Mononuclear cell (primary cell): ENCODE measurements around the gene NPEPL1. TPM values are rescaled to one million over a fixed set of nuclear protein-coding genes. Genes with fewer than 3 reads are reported as not detected.
"Not testable (repeated sequence)": the region's sequence is repeated elsewhere in the genome, so short reads cannot be mapped to it uniquely, and the experiment has no call there.

ENCODE experiments used
- H3K27me3 ChIP-seq: 2 replicates; pipeline ENCODE4 v1.6.0; 2011; ENCODE audit warnings: low read length, control low read depth; ENCODE audit not compliant: insufficient read depth
- H3K4me1 ChIP-seq: 2 replicates; pipeline ENCODE4 v1.5.1; 2011; ENCODE audit warnings: mild to moderate bottlenecking, low read length, control low read depth; ENCODE audit not compliant: insufficient read depth
- H3K4me3 ChIP-seq: 2 replicates; pipeline ENCODE4 v1.5.1; 2011; ENCODE audit warnings: mild to moderate bottlenecking, low read length, moderate library complexity
- H3K9me3 ChIP-seq: 2 replicates; pipeline ENCODE4 v1.5.1; 2011; ENCODE audit warnings: low read depth, mild to moderate bottlenecking, control low read depth, low read length
- total RNA-seq: library from RNA; depleted of rRNA; stranded (reverse); fragments of >200 nt; gene quantifications from one replicate; pipeline ENCODE4 v1.2.3, GENCODE V29; 2012

Gene NPEPL1
- 25.5 TPM for total RNA-seq

- Histone ChIP-seq H3K4me3 (peak within 1 kb of the TSS; percentile 37), H3K27me3 (no peaks in the 10 kb centered on the region), H3K4me1 (peaks cover 48% of the 10 kb centered on the region), H3K9me3 (no peaks in the 10 kb centered on the region)
Measured at GRCh38 chr20:58692579-58693225, at the start of gene NPEPL1. TSS of gene NPEPL1 (plus strand) at chr20:58692800. CDS start at chr20:58692901, 101 bp downstream.

GRCh38 chr20:58642896-58643295 lies 49.7 kb upstream of the NPEPL1 start:
- H3K9me3 ChIP-seq, H3K27me3 ChIP-seq, H3K4me3 ChIP-seq, H3K4me1 ChIP-seq: not testable (repeated sequence)

- Histone ChIP-seq H3K4me3 (no peak overlapping the region), H3K9me3 (no peaks in the 10 kb centered on the region), H3K27me3 (no peaks in the 10 kb centered on the region), H3K4me1 (peaks cover 8% of the 10 kb centered on the region)
Measured at GRCh38 chr20:58645412-58645968, 47.1 kb upstream of the NPEPL1 start.

- Histone ChIP-seq H3K4me3 (no peak overlapping the region), H3K27me3 (no peaks in the 10 kb centered on the region), H3K4me1 (peaks cover 8% of the 10 kb centered on the region), H3K9me3 (no peaks in the 10 kb centered on the region)
Measured at GRCh38 chr20:58646257-58646656, 46.3 kb upstream of the NPEPL1 start.

GRCh38 chr20:58646703-58647102 lies 45.9 kb upstream of the NPEPL1 start:
- H3K27me3 ChIP-seq, result no peaks in the 10 kb centered on the region
- no peaks in the 10 kb centered on the region for H3K9me3 ChIP-seq
- H3K4me3 ChIP-seq, result no peak overlapping the region
- H3K4me1 ChIP-seq, result peaks cover 8% of the 10 kb centered on the region

GRCh38 chr20:58647162-58647795 lies 45.3 kb upstream of the NPEPL1 start:
- H3K9me3 ChIP-seq, result no peaks in the 10 kb centered on the region
- H3K4me1 ChIP-seq, result peaks cover 8% of the 10 kb centered on the region
- no peak overlapping the region for H3K4me3 ChIP-seq
- H3K27me3 ChIP-seq, result no peaks in the 10 kb centered on the region

- no peaks in the 10 kb centered on the region for H3K9me3 ChIP-seq
- peaks cover 12% of the 10 kb centered on the region for H3K4me1 ChIP-seq
- no peak overlapping the region for H3K4me3 ChIP-seq
- no peaks in the 10 kb centered on the region for H3K27me3 ChIP-seq
Measured at GRCh38 chr20:58647796-58648501, 44.7 kb upstream of the NPEPL1 start.

GRCh38 chr20:58648502-58648825 lies 44.1 kb upstream of the NPEPL1 start:
- H3K9me3 ChIP-seq, H3K27me3 ChIP-seq, H3K4me3 ChIP-seq: not testable (repeated sequence)
- H3K4me1 ChIP-seq, result peaks cover 17% of the 10 kb centered on the region

GRCh38 chr20:58649288-58650180 lies 43.1 kb upstream of the NPEPL1 start:
- no peaks in the 10 kb centered on the region for H3K27me3 ChIP-seq
- no peaks in the 10 kb centered on the region for H3K9me3 ChIP-seq
- peaks cover 18% of the 10 kb centered on the region for H3K4me1 ChIP-seq
- H3K4me3 ChIP-seq, result peak overlapping the region; percentile 62

GRCh38 chr20:58650181-58650775 lies 42.3 kb upstream of the NPEPL1 start:
- no peaks in the 10 kb centered on the region for H3K27me3 ChIP-seq
- H3K4me1 ChIP-seq, result peaks cover 20% of the 10 kb centered on the region
- peak overlapping the region; percentile 62 for H3K4me3 ChIP-seq
- no peaks in the 10 kb centered on the region for H3K9me3 ChIP-seq

- H3K4me3 ChIP-seq, result peak within 1 kb of the TSS; percentile 62
- peaks cover 27% of the 10 kb centered on the region for H3K4me1 ChIP-seq
- H3K27me3 ChIP-seq, result no peaks in the 10 kb centered on the region
- H3K9me3 ChIP-seq, result no peaks in the 10 kb centered on the region
Measured at GRCh38 chr20:58650776-58651558, 41.6 kb upstream of the NPEPL1 start, which contains the start of gene STX16. TSS of gene STX16 (plus strand) at chr20:58651283. CDS start at chr20:58652007, 724 bp downstream.

GRCh38 chr20:58651559-58651945 lies 41.0 kb upstream of the NPEPL1 start:
- H3K9me3 ChIP-seq, result no peaks in the 10 kb centered on the region
- H3K4me1 ChIP-seq, result peaks cover 27% of the 10 kb centered on the region
- no peaks in the 10 kb centered on the region for H3K27me3 ChIP-seq
- peak overlapping the region; percentile 62 for H3K4me3 ChIP-seq

- H3K4me3 ChIP-seq, result peak overlapping the region; percentile 62
- no peaks in the 10 kb centered on the region for H3K27me3 ChIP-seq
- H3K4me1 ChIP-seq, result peaks cover 30% of the 10 kb centered on the region
- H3K9me3 ChIP-seq, result no peaks in the 10 kb centered on the region
Measured at GRCh38 chr20:58651946-58652605, 40.5 kb upstream of the NPEPL1 start.
